ENCODE results near the gene DNAH11. TPM values are rescaled to one million over a fixed set of nuclear protein-coding genes. Genes with fewer than 3 reads are reported as not detected.
"Not testable (repeated sequence)": the region's sequence is repeated elsewhere in the genome, so short reads cannot be mapped to it uniquely, and the experiment has no call there.

Gene DNAH11, protein sequence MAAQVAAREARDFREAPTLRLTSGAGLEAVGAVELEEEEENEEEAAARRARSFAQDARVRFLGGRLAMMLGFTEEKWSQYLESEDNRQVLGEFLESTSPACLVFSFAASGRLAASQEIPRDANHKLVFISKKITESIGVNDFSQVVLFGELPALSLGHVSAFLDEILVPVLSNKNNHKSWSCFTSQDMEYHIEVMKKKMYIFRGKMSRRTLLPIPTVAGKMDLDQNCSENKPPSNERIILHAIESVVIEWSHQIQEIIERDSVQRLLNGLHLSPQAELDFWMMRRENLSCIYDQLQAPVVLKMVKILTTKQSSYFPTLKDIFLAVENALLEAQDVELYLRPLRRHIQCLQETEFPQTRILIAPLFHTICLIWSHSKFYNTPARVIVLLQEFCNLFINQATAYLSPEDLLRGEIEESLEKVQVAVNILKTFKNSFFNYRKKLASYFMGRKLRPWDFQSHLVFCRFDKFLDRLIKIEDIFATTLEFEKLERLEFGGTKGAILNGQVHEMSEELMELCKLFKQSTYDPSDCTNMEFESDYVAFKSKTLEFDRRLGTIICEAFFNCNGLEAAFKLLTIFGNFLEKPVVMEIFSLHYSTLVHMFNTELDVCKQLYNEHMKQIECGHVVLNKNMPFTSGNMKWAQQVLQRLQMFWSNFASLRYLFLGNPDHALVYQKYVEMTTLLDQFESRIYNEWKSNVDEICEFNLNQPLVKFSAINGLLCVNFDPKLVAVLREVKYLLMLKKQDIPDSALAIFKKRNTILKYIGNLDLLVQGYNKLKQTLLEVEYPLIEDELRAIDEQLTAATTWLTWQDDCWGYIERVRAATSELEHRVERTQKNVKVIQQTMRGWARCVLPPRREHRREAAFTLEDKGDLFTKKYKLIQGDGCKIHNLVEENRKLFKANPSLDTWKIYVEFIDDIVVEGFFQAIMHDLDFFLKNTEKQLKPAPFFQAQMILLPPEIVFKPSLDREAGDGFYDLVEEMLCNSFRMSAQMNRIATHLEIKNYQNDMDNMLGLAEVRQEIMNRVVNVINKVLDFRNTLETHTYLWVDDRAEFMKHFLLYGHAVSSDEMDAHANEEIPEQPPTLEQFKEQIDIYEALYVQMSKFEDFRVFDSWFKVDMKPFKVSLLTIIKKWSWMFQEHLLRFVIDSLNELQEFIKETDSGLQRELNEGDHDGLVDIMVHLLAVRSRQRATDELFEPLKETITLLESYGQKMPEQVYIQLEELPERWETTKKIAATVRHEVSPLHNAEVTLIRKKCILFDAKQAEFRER (N-terminal part only)
- under 0.01 and 0.11 TPM in 2 replicates for total RNA-seq (2014; rRNA removed)
- 0.10 TPM for polyA plus RNA-seq (2012)

DNA sequence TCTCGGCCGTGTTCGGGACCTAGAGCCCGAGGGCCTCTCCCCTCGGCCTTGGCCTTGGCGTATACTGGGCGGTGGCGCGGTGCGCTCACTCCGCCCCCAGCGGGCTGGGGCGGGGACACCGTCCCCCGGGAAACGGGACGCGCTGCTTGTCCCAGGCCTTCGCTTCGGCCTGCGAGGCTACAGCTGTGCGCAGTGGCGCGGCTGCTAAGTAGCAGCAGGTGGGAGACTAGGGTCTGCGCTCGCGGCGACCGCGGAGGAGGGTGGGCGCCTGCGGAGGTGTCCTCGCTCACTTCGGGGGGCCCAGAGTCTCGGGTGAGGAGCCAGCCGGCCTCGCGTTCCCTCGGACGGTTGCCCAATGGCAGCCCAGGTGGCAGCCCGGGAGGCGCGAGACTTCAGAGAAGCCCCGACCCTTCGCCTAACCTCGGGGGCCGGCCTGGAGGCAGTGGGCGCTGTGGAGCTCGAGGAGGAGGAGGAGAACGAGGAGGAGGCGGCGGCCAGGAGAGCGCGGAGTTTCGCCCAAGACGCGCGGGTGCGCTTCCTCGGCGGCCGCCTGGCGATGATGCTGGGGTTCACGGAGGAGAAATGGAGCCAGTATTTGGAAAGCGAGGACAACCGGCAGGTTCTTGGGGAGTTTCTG, at the start of gene DNAH11:
Gene DNAH11 (plus strand): TSS at position 149 of the 637 bp plus-strand sequence. CDS start 207 bp downstream, at position 356.
- DNase-seq (ENCODE audit: low read depth), result no peak

DNA sequence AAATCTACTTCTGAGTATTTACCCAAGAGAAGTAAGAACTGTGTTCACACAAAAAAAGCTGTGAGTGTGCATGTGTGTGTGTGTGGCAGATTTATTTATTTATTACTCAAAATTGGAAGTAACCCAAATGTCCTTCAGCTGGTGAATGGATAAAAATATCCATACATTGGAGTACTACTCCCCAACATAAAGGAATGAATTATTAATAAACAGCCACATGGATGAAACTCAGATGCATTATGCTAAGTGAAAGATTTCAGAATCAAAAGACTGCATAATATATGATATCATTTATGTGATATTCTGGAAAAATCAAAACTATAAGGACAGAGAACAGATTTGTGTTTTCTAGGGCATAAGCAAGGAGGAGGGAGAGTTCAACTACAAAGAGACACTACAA, 47.1 kb upstream of the DNAH11 start:
- no peak for DNase-seq (ENCODE audit: low read depth)

DNA sequence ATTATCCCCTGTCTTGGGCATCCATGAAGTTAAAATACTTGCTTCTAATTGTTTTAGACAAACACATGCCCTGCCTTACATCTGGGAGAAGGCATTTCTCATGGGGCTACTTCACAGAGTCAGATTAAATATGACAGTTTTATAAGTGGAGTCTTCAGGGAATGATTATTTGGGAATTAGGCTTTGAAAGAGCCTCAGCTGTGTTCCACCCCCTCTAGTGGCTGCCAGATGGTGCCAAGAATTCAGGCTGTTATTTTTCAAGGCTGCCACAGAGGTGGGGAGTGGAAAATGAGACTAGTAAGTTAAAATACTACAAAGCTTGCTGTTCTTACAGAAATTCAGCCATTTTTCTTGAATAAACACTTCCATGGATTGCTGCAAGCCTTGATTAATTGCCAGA, 45.8 kb upstream of the DNAH11 start:
- no peak for DNase-seq (ENCODE audit: low read depth)

DNA sequence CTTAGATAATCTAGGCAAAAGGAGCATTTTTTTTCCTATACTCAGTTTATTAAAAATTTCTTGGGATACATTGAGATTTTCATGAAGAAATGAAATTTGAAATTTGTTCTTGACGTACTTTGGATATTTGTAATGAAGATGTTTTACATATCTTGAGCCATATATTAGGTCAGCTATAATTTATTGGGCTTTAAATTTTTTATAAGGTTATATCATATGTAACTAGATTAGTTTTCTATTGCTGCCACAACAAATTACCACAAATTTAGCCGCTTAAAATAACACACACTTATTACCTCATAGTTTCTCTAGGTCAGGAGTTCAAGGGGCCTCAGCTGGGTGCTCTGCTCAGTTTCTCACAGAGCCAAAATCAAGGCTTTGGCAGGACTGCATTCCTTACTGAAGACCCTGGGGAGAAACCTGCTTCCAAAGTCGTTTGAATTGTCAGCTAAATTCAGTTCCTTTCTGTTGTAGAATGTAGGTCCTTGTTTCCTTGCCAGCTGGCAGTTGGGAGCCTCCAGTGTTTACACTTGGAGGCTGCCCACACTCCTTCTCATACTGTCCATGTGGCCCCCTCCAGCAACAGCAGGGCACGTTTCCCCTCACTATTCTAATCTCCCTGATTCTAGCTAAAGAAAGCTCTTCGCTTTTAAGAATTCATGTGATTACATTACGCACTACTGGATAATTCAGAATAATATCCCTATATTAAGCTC, 42.6 kb upstream of the DNAH11 start:
- no peak for DNase-seq (ENCODE audit: low read depth)

DNA sequence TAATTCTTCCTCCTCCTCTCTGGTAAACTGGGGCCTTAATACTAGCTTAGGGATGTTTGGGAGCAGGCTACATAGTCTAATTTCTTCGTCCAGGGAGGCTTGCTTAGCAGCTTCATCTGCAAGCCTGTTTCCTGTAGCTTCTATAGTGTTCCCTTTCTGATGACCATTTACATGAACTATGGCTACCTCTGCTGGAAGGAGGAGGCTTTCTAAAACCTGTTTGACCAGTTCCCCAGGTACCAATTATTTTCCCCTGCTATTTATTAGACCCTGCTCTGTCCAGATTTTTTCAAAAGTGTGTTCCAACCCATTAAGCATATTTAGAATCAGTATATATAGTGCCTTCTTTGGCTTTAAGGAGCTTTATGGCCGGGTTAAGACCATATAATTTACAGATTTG, 38.8 kb upstream of the DNAH11 start:
- DNase-seq (ENCODE audit: low read depth), result no peak

DNA sequence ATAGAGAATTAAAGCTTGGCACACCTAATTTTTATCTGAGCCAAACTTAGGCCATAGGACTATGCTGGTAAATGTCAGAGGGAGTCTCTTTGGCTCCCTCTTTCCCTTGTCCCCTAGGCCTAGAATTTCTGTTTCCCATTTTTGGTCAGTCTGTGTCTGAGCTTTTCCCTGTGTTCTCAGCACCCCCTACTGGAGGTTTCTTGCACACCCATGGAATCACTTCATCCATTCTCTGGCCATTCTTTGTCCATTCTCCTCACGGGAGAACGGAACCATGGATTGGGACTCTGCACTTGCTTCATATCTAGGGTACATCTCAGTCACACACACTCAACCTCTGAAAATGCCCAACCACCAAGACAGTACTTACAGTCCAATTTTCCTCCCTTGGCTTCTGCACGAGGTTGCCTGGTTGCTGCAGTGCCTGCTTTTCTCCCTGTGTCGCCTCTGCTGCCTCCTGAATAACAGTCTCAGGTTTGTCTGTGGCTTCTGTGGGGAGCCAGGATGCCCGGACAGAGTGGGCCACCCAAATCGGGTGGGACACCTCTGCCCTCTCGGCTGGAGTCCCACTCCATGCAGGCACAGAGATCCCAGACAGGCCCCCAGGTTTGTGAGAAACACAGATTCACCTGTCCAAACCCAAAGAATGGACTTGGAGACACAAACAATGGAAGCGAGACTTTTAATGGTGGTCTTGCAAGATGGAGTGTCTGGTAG, 35.1 kb upstream of the DNAH11 start:
- peak; percentile 42 for DNase-seq (ENCODE audit: low read depth)

DNA sequence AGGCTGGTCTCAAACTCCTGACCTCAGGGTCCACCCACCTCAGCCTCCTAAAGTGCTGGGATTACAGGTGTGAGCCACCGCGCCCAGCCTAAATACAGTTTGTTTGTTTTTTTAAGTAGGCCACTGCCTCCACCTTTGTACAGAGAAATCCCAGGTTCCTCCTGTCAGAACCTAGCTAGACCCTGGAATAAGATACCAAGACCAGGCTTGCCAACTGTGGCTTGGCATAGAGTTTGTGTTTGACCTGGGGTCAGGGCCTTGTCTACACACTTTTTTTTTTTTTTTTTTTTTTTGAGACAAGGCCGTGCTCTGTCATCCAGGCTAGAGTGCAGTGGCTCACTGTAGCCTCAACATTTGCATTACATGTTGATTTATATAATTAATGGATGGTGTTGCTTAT, 34.3 kb upstream of the DNAH11 start:
- no peak for DNase-seq (ENCODE audit: low read depth)

DNA sequence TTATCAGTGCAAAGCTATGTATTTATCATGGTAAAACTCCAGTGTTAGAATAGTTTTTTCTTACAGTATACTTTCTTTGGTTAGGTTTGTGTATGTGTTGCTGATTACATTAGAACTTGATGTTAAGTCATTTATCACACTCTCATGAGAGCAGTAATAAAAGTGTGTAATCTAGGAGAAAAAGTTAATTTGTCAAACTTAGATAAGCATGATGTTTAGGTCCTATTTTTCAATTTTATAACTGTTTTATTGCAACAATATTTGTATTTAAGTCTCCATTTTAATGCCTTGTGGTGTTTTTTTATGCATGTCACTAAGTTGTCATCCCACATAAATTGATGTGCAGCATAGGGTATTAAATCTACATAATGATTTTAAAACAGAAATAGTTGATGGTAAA, 28.8 kb upstream of the DNAH11 start:
- no peak for DNase-seq (ENCODE audit: low read depth)

DNA sequence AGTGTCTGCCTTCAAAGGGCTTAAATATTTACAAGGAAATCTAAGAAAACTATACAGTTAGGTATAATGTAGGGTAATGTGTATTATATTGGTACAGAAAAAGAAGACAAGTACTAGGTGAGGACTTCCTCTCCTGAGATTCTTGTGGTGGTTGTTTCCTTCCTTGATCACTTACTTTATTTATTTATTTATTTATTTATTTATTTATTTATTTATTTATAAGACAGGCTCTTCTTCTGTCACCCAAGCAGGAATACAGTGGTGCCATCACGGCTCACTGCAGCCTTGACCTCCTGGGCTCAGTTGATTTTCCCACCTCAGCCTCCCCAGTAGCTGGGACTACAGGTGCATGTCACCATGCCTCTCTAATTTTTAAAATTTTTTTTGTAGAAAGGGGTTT, 18.2 kb upstream of the DNAH11 start:
- no peak for DNase-seq (ENCODE audit: low read depth)

DNA sequence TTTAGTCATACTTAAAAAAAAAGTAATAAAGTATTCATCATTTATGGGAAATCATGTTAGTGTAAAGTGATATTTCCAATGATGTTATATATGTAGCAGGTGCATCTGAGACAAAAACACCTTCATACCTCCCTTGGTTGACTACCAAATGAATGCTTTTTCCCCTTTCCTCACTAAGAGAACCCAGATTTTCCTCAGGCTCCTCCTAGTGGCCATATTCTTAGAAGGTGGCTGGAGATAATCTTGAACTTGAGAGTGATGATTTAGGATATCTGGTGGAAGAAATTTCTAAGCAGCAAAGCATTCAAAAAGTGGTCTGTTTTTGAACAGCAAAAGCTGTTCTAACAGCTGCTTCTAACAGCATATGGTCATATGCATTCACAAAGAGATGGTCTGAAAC, 16.8 kb upstream of the DNAH11 start:
- no peak for DNase-seq (ENCODE audit: low read depth)

DNA sequence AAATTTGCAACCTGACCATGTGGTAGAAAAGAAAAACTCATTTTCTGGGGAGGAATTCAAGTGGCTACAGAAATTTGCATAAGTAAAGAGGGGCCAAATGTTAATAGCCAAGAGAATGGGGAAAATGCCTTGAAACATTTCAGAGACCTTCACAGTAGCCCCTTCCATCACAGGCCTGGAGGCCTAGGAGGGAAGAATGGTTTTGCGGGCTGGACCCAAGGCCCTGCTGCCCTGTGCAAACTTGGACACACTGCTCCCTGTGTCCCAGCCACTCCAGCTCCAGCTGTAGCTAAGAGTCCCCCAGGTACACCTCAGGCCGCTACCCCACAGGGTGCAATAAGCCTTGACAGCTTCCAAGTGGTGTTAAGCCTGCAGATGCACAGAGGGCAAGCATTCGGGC, 16.4 kb upstream of the DNAH11 start:
- no peak for DNase-seq (ENCODE audit: low read depth)

DNA sequence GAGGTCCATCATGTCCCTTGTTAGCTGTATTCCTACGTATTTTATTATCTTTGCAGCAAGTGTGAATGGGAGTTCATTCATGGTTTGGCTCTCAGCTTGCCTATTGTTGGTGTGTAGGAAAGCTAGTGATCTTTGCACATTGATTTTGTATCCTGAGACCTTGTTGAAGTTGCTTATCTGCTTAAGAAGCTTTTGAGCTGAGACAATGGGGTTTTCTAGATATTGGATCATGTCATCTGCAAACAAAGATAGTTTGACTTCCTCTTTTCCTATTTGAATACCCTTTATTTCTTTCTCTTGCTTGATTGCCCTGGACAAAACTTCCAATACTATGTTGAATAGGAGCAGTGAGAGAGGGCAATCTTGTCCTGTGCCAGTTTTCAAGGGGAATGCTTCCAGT, 10.4 kb upstream of the DNAH11 start:
- DNase-seq (ENCODE audit: low read depth), result not testable (repeated sequence)

DNA sequence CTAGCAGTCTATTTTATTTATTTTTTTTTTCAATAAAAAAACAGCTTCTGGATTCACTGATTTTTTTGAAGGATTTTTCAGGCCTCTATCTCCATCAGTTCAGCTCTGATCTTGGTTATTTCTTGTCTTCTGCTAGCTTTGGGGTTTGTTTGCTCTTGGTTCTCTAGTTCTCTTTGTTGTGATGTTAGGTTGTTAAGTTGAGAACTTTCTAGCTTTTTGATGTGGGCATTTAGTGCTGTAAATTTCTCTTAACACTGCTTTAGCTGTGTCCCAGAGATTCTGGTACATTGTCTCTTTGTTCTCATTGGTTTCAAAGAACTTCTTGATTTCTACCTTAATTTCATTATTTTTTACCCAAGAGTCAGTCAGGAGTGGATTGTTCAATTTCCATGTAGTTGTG, 9.2 kb upstream of the DNAH11 start:
- not testable (repeated sequence) for DNase-seq (ENCODE audit: low read depth)

DNA sequence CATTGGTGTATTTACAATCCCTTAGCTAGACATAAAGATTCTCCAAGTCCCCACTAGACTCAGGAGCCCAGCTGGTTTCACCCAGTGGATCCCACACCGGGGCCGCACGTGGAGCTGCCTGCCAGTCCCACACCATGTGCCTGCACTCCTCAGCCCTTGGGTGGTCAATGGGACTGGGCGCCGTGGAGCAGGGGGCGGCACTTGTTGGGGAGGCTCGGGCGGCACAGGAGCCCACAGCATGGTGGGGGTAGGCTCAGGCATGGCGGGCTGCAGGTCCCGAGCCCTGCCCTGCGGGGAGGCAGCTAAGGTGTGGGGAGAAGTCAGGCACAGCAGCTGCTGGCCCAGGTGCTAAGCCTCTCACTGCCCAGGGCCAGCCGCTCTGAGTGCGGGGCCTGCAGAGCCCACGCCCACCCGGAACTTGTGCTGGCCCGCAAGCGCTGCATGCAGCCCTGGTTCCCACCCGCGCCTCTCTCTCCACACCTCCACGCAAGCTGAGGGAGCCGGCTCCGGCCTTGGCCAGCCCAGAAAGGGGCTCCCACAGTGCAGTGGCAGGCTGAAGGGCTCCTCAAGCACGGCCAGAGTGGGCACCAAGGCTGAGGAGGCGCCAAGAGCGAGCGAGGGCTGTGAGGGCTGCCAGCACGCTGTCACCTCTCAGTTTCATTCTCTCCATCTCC, 6.3 kb upstream of the DNAH11 start:
- DNase-seq (ENCODE audit: low read depth), result not testable (repeated sequence)

DNA sequence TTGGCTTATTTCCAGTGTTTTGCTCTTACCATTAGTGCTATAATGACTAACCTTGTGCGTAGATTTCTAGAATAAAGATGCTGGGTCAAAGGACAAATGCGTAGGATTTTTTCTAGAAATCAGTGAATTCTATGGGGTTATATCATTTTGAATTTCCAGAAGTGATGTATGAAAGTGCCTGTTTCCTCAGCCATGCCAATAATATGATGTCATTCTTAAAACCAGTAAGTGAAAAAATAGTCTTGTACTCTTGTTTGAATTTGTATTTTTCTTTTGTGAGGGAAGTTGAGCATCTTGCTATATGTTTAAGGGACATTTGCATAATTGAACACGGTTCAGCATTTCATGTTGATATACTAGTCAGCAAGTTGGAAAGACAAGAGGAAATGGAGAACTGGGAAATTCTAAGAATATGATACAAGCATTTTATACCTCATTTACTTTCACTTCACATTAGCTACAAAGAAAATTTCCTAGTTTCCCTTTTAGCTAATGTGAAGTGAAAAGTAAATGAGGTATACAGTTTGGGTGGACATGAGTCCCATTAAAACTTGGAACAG, 3.8 kb upstream of the DNAH11 start:
- DNase-seq (ENCODE audit: low read depth), result no peak

DNA sequence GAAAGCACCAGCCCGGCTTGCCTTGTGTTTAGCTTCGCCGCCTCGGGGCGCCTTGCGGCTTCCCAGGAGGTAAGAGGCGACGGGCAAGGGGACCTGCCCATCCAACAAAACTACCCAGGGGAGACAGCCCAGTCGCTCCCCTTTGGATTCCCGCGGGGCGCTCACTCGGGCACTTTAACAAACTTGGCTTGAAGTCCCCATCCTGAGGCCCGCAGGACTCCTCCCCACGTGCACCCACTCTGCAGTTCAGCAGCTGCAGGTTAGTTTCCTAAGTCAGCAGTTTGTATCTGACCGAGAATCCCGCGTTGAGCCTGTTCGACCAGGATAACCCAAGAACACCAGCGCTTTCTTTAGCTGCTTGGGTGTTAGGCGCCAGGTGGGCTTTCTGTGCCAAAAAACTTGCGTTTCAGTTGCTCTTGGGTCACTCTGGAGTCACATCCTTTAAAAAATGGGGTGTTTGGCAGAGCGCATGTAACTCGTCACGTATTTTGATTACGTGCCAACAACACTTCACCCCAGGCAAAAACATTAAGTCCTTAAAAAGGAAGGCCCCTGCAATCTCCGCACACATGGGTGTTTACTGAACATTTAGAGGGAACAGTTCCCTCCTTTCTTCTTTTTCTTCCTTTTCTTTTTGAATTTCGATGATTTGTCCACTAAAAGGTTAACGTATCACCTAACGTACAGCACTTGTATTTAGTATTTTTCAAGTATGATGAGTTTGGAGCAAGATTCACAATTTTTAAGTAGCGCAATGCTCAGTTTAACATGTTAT, 876 bp downstream of the DNAH11 start:
- no peak for DNase-seq (ENCODE audit: low read depth)

DNA sequence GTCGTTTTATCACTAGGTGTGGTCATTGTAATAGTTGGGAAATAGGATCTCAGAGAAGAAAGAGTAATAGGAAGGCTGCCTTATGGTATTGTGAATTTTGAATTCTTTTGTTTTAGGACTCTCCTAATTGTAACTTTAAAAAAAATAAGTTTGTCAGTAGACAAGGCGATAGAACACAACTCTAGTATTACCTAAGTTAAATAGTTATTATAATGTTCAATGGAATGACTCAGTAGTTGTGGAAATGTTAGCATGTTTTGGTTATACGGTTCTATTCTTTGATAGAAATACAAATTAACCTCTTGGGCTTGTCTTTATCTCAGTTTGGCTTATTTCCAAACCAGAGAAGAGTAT, 1.4 kb downstream of the DNAH11 start:
- no peak for DNase-seq (ENCODE audit: low read depth)

DNA sequence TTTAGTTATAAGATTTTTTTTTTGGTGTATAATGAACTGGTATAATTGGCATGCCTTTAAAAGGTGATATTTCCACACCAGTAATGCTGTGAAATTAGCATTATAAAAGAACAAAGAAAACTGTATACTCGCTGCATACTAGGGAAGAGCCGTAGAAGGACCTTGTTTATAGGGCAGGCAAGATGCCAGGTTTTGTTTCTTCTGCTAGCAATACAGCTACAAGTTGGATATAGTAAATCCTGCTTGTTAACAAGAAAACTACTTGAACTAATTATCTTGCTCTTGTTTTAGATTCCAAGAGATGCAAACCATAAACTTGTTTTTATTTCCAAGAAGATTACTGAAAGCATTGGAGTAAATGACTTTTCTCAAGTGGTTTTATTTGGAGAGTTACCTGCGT, 1.9 kb downstream of the DNAH11 start:
- no peak for DNase-seq (ENCODE audit: low read depth)

All from LHCN-M2 (cell line).